ENCODE data around the gene SRSF4.

SRSF4 gene

DNA sequence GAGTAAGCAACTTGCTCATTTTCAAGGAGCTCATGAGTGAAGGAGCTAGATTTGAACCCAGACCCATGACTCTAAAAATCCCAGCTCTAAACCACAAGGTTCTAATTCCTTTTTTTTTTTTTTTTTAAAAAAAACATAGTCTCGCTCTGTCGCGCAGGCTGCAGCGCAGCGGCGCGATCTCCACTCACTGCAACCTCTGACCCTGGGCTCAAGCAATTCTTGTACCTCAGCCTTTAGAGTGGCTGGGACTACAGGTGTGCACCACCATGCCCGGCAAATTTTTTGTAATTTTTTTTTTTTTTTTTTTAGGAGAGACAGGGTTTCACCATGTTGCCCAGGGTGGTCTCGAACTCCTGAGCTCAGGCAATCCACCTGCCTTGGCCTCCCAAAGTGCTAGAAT is 13.8 kb downstream of the SRSF4 start:
- no peak for TF ChIP-seq CTCF (IDR thresholded peaks at IDR 0.05; ENCODE audit: low read depth, low read length, missing control alignments)

DNA sequence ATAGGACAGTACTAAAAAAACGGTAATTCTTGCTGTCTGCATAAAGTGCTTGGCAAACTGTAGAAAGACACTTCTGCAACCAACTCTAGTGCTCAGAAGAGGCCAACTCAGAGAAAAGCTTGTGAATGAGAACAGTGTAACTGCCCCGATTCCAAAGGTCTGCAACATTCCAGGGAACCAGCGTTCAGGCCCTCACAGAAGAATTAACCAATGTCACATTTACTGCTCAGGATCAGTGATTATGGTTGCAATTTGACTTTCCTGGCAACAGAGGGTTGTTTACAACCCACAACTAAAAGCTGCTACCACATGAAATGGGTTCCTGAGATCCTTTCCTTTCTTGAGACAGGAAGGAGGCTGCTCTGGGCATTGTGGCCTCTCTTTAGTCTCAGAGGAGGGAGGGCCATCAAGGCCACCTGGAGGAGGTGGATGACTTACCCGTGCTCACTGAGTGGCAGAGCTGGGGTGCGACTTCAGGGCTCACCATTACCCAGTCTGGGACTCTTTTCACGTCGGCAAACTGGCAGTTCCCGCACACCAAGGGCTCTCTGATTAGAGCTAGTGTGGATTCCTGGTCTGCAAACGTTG is 15.3 kb downstream of the SRSF4 start:
- H3K4me3 ChIP-seq (ENCODE audit: low read depth, low read length): no peak overlapping the region
- TF ChIP-seq CTCF (IDR thresholded peaks at IDR 0.05; ENCODE audit: low read depth, low read length, missing control alignments): no peak
- DNase-seq (ENCODE audit: low read depth): no peak

More for the DNA sequence above, 13.8 kb downstream of the SRSF4 start:
- no peak overlapping the region for H3K4me3 ChIP-seq (ENCODE audit: low read depth, low read length)
- no peak for DNase-seq (ENCODE audit: low read depth)

GRCh38 chr1:29164588-29164987 is 17.1 kb downstream of the SRSF4 start:
- no peak for DNase-seq (ENCODE audit: low read depth)
- H3K4me3 ChIP-seq (ENCODE audit: low read depth, low read length): no peak overlapping the region
- no peak for TF ChIP-seq CTCF (IDR thresholded peaks at IDR 0.05; ENCODE audit: low read depth, low read length, missing control alignments)

DNA sequence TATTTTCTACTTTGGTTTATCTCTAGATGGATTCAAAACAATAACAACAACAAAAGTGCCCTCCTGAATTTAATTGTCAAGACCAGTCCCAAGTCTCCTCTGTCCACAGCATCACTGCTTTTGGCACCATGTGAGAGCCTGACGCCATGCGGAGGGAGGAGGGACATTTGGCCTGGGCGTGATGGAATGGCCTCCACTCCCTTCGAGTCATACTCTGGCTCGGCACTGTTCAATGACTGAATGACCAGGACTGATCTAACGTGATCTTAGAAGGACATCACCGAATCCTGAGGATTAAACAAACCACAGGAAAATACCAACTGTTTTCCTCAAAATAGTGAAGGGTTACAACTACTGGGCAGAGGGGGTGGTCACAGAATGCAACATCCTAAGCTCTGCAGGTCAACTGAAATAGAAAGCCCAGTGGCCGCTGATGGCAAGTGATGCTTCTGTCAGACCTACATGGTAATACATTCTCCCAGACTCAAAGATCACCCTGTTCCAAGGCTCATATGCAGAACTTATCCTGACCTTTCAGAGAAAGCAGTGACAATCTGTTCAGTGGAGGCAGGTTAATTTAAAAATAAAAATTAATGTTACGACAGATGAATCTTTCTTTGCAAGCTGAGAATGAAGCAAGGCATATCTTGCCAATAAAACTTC is 19.1 kb downstream of the SRSF4 start:
- H3K4me3 ChIP-seq (ENCODE audit: low read depth, low read length): no peak overlapping the region
- no peak for TF ChIP-seq CTCF (IDR thresholded peaks at IDR 0.05; ENCODE audit: low read depth, low read length, missing control alignments)
- DNase-seq (ENCODE audit: low read depth): no peak

GRCh38 chr1:29162025-29162424 is 19.7 kb downstream of the SRSF4 start:
- DNase-seq (ENCODE audit: low read depth): no peak
- TF ChIP-seq CTCF (IDR thresholded peaks at IDR 0.05; ENCODE audit: low read depth, low read length, missing control alignments): no peak
- no peak overlapping the region for H3K4me3 ChIP-seq (ENCODE audit: low read depth, low read length)

DNA sequence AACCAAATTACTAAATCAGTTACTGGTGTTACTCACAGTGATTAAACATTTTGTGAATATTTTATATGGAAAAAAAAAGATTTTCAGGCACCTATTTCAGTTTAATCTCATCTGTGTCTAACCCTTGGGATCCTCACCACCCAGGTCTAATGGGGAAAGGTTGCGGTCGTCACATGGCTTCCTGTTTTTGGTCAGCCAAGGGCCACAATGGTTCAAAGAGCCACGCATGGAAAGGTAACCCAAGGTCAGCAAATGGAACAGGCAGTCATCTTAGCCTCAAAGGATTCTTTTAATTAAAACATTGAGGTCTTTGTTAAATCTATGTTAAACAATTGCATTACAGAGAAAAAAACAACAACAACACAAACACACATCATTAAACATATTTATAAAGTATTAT is 21.9 kb downstream of the SRSF4 start:
- TF ChIP-seq CTCF (IDR thresholded peaks at IDR 0.05; ENCODE audit: low read depth, low read length, missing control alignments): no peak
- no peak for DNase-seq (ENCODE audit: low read depth)
- H3K4me3 ChIP-seq (ENCODE audit: low read depth, low read length): no peak overlapping the region

DNA sequence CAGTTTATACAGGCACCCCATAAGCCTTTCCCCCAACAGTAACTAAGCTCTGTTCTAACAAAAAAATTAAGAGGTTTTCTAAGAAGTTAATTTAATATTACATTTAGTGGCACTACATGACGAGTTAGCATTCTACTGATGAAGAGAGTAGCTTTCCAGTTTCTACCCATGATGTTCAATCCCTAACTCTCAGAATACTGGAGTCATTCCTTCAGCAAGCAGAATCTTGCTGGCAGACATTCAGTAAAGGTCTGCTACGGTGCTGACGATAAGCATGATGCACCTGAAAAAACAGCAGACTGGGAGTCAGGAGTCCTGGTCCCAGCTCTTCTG is 24.5 kb downstream of the SRSF4 start:
- no peak overlapping the region for H3K4me3 ChIP-seq (ENCODE audit: low read depth, low read length)
- no peak for DNase-seq (ENCODE audit: low read depth)
- no peak for TF ChIP-seq CTCF (IDR thresholded peaks at IDR 0.05; ENCODE audit: low read depth, low read length, missing control alignments)

Measured in GM12864 (cell line).